Upper lobe of left lung (tissue), 6 donors: Measurements from ENCODE around the gene SNRNP48. TPM values are rescaled to one million over a fixed set of nuclear protein-coding genes. Genes with fewer than 3 reads are reported as not detected.

Source experiments
- ATAC-seq, 2 donors: fragments of 200-7000 bp; cut with Tn5 transposase; one replicate each; pipeline ENCODE4 v1.9.1; 2022; ENCODE audit warnings: mild to moderate bottlenecking in 2 of 2, moderate library complexity in 2 of 2; ENCODE audit not compliant: low FRiP score in 2 of 2
- DNase-seq, 2 donors: peaks; one replicate each; pipeline ENCODE4 v3.0.0-alpha.2; 2019 to 2020
- H3K27ac ChIP-seq, 4 donors: fragments of 200-600 bp; sonication (generic); one replicate each; pipeline ENCODE4 v1.5.1; 2016 to 2019
- H3K27me3 ChIP-seq, 4 donors: fragments of 200-600 bp; sonication (generic); one replicate each; pipeline ENCODE4 v1.5.1; 2017 to 2019
- H3K36me3 ChIP-seq, 4 donors: fragments of 200-600 bp; sonication (generic); one replicate each; pipeline ENCODE4 v1.5.1; 2016 to 2019
- H3K4me1 ChIP-seq, 4 donors: fragments of 200-600 bp; sonication (generic); one replicate each; pipeline ENCODE4 v1.5.1; 2018 to 2019
- H3K4me3 ChIP-seq, 4 donors: fragments of 200-600 bp; sonication (generic); one replicate each; pipeline ENCODE4 v1.5.1; 2017 to 2019; ENCODE audit warnings: mild to moderate bottlenecking in 2 of 4, moderate library complexity in 1 of 4
- H3K9me3 ChIP-seq, 4 donors: fragments of 200-600 bp; sonication (generic); one replicate each; pipeline ENCODE4 v1.5.1; 2018 to 2019
- CTCF ChIP-seq, 6 experiments: fragments of 450-650 bp in 4 of 6; fragments of 200-600 bp in 2 of 6; sonication (generic) in 2 of 6; IDR thresholded peaks; one replicate each; pipeline ENCODE4 v1.5.1; 2016 to 2019; ENCODE audit warnings: antibody characterized with exemption in 6 of 6
- EP300 ChIP-seq, 4 donors: sonication (generic); formaldehyde crosslinking; IDR thresholded peaks; one replicate each; pipeline ENCODE4 v1.5.1; 2017; ENCODE audit warnings: antibody characterized with exemption in 4 of 4, control low read depth in 2 of 4
- POLR2A ChIP-seq, 4 donors: fragments of 450-650 bp; IDR thresholded peaks; one replicate each; pipeline ENCODE4 v1.5.1; 2016 to 2017; ENCODE audit warnings: antibody characterized with exemption in 4 of 4, mild to moderate bottlenecking in 2 of 4
- POLR2AphosphoS5 ChIP-seq, 2 donors: sonication (generic); formaldehyde crosslinking; IDR thresholded peaks; one replicate each; pipeline ENCODE4 v1.5.1; 2017; ENCODE audit warnings: antibody characterized with exemption in 2 of 2
- WGBS, 2 donors: methylation state at CpG; one replicate each; pipeline ENCODE4 v1.1.5; 2017 to 2018; 5-methylcytosine and 5-hydroxymethylcytosine counted together
- total RNA-seq, 6 donors: library from RNA; depleted of rRNA in 4 of 6; stranded (reverse); fragments of >200 nt in 4 of 6; gene quantifications; one replicate each; pipeline versions ENCODE4 v1.1.0 to v1.2.1, GENCODE V29; 2016 to 2021
- donor health status: DM: no; HTN: no; CAD: no; lungs with moderate emphysema.
- donor health status: DM: no; HTN: yes; CAD: no; lungs with severe emphysema.

Gene SNRNP48, protein sequence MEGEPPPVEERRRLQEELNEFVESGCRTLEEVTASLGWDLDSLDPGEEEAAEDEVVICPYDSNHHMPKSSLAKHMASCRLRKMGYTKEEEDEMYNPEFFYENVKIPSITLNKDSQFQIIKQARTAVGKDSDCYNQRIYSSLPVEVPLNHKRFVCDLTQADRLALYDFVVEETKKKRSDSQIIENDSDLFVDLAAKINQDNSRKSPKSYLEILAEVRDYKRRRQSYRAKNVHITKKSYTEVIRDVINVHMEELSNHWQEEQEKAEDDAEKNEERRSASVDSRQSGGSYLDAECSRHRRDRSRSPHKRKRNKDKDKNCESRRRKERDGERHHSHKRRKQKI
- total RNA-seq: 10 to 100 TPM in 3 of 6 donors, 1 to 10 TPM in 3; 1.3 to 23.0 (median 10.2) TPM

GRCh38 chr6:7589949-7590917, at the start of gene SNRNP48:
Gene SNRNP48 (plus strand): TSS chr6:7590198. CDS start chr6:7590258, 60 bp downstream.
- Histone ChIP-seq H3K9me3 (no peaks in the 10 kb centered on the region), H3K36me3 (peaks cover 0 to 19% (median 8%) of the 10 kb centered on the region in 4 donors), H3K27me3 (no peaks in the 10 kb centered on the region), H3K4me1 (peaks cover 14 to 36% (median 22%) of the 10 kb centered on the region in 4 donors), H3K4me3 (peak within 1 kb of the TSS; percentile 78 to 97 (median 88)), H3K27ac (peak within 1 kb of the TSS; percentile 45 to 88 (median 68))
- ATAC-seq (peak; percentile 99 to 100), DNase-seq (peak; percentile 96)
- WGBS, 2 donors: 1% methylated on average over 25 to 39 of the region's 72 CpGs
- peak; percentile 78 to 88 for TF ChIP-seq POLR2AphosphoS5 (IDR thresholded peaks at IDR 0.05)
- TF ChIP-seq CTCF (IDR thresholded peaks at IDR 0.05): peak in 2 of 6 experiments; percentile 11 to 20
- TF ChIP-seq POLR2A (IDR thresholded peaks at IDR 0.05): peak in 2 of 4 donors; percentile 41 to 85
- TF ChIP-seq EP300 (IDR thresholded peaks at IDR 0.05): no peak

- Histone ChIP-seq H3K27me3 (peaks cover 0 to 28% (median 12%) of the 10 kb centered on the region in 4 donors), H3K27ac (peak overlapping the region in 2 of 4 donors; percentile 8 to 81), H3K4me3 (peak overlapping the region in 3 of 4 donors; percentile 55 to 60 (median 59)), H3K4me1 (peaks cover 10 to 34% (median 25%) of the 10 kb centered on the region in 4 donors), H3K9me3 (no peaks in the 10 kb centered on the region), H3K36me3 (no peaks in the 10 kb centered on the region)
- peak in 1 of 2 donors; percentile 70 for DNase-seq
- peak in 1 of 2 donors; percentile 47 for ATAC-seq
- 22 to 49% methylated on average over 14 to 17 of the region's 17 CpGs for WGBS, 2 donors
- TF ChIP-seq POLR2AphosphoS5 (IDR thresholded peaks at IDR 0.05) (no peak), CTCF (IDR thresholded peaks at IDR 0.05) (no peak), POLR2A (IDR thresholded peaks at IDR 0.05) (no peak), EP300 (IDR thresholded peaks at IDR 0.05) (no peak)
Observed at GRCh38 chr6:7540595-7540994, 49.4 kb upstream of the SNRNP48 start.

- Histone ChIP-seq H3K4me3 (peak within 1 kb of the TSS; percentile 55 to 64 (median 60)), H3K9me3 (no peaks in the 10 kb centered on the region), H3K27ac (peak within 1 kb of the TSS; percentile 66 to 81 (median 80)), H3K27me3 (peaks cover 0 to 28% (median 12%) of the 10 kb centered on the region in 4 donors), H3K36me3 (no peaks in the 10 kb centered on the region), H3K4me1 (peaks cover 10 to 34% (median 25%) of the 10 kb centered on the region in 4 donors)
- ATAC-seq (peak; percentile 63 to 84), DNase-seq (peak; percentile 78 to 92)
- peak in 3 of 4 donors; percentile 47 to 55 (median 55) for TF ChIP-seq POLR2A (IDR thresholded peaks at IDR 0.05)
- no peak for TF ChIP-seq CTCF (IDR thresholded peaks at IDR 0.05)
- TF ChIP-seq POLR2AphosphoS5 (IDR thresholded peaks at IDR 0.05): peak in 1 of 2 donors; percentile 64
- no peak for TF ChIP-seq EP300 (IDR thresholded peaks at IDR 0.05)
- 1 to 2% methylated on average over 6 to 67 of the region's 105 CpGs for WGBS, 2 donors
Observed at GRCh38 chr6:7541175-7542064, 48.6 kb upstream of the SNRNP48 start, which contains the start of gene DSP. Gene DSP (plus strand): TSS chr6:7541671. CDS start chr6:7541916, 245 bp downstream.
